PFSK-1 (cell line): ENCODE data around the gene CTAGE9.

ENCODE experiments used
- FOXP2 ChIP-seq: optimal IDR thresholded peaks from 2 replicates; pipeline ENCODE3; 2011; ENCODE audit warnings: borderline replicate concordance, control low read depth, inconsistent platforms; ENCODE audit not compliant: insufficient read depth; ENCODE audit errors: extremely low read length, extremely low read depth
- POLR2AphosphoS5 ChIP-seq: IDR thresholded peaks from 2 replicates; pipeline ENCODE4 v1.6.1; 2012; ENCODE audit warnings: low read depth, mild to moderate bottlenecking, control low read depth, low read length, moderate library complexity
- TAF1 ChIP-seq: IDR thresholded peaks from 2 replicates; pipeline ENCODE4 v1.6.1; 2012; ENCODE audit warnings: low read length, control low read depth, borderline replicate concordance; ENCODE audit not compliant: insufficient read depth
- TF ChIP-seq, protein P1 (sequence below), 2 experiments: IDR thresholded peaks; 2 replicates each; pipeline versions ENCODE4 v1.6.1 to v1.8.0; 2011 to 2012; ENCODE audit warnings: low read depth in 2 of 2, low read length in 2 of 2, control low read depth in 1 of 2, inconsistent platforms in 1 of 2, mild to moderate bottlenecking in 1 of 2, moderate library complexity in 1 of 2; ENCODE audit not compliant: insufficient read depth in 1 of 2

DNA sequence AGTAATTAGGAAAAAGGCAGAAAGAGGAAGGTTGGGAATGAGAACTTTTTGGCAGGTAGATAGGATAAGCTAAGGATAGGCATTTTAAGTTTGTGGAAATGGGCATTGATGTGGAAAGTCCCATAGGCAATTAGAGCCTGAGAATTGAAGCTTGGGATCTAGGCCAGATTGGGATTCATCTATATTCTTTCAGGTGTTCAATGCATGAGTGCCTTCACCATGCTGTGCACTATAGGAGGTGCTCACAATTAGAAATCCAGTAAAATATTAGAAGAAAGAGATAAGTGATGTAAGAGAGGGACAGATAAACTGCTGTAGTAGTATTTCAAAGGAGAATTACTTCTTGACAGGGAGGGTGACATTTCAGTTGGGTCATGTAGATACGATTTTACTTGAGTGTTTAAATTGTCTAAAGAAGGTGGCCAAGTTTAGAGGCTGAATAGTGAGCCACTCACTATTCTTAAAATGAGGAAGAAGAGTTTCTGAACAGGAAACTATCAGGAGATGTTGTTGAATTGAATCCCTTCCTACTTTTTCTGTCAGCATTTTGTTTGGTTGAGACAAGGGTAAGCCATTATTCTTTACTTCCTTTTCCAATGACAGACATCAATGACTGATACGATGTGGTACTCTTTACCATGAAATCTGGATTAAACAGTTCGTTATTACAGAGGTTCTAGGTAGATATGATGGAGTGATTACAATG is 31.0 kb upstream of the CTAGE9 start:
- TF ChIP-seq, protein P1, sequence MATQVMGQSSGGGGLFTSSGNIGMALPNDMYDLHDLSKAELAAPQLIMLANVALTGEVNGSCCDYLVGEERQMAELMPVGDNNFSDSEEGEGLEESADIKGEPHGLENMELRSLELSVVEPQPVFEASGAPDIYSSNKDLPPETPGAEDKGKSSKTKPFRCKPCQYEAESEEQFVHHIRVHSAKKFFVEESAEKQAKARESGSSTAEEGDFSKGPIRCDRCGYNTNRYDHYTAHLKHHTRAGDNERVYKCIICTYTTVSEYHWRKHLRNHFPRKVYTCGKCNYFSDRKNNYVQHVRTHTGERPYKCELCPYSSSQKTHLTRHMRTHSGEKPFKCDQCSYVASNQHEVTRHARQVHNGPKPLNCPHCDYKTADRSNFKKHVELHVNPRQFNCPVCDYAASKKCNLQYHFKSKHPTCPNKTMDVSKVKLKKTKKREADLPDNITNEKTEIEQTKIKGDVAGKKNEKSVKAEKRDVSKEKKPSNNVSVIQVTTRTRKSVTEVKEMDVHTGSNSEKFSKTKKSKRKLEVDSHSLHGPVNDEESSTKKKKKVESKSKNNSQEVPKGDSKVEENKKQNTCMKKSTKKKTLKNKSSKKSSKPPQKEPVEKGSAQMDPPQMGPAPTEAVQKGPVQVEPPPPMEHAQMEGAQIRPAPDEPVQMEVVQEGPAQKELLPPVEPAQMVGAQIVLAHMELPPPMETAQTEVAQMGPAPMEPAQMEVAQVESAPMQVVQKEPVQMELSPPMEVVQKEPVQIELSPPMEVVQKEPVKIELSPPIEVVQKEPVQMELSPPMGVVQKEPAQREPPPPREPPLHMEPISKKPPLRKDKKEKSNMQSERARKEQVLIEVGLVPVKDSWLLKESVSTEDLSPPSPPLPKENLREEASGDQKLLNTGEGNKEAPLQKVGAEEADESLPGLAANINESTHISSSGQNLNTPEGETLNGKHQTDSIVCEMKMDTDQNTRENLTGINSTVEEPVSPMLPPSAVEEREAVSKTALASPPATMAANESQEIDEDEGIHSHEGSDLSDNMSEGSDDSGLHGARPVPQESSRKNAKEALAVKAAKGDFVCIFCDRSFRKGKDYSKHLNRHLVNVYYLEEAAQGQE (IDR thresholded peaks at IDR 0.05; ENCODE audit: insufficient read depth in 1 of 2, low read depth in 2 of 2, low read length in 2 of 2), result no peak
- TF ChIP-seq POLR2AphosphoS5, result no peak
- no peak for TF ChIP-seq FOXP2
- TF ChIP-seq TAF1, result no peak
